MM.1S (cell line): ENCODE measurements around the gene ANKRD10.

ENCODE experiments used
- DNase-seq: peaks from one replicate; pipeline ENCODE4 v3.0.0-alpha.2; 2015
- H2AFZ ChIP-seq: fragments of 300-600 bp; sonication (generic); 2 replicates; pipeline ENCODE4 v1.6.0; 2016; ENCODE audit warnings: antibody characterized with exemption, low read length
- H3F3A ChIP-seq: fragments of 300-600 bp; sonication (generic); 2 replicates; pipeline ENCODE4 v1.6.1; 2016; ENCODE audit warnings: mild to moderate bottlenecking, antibody characterized with exemption, low read length, moderate library complexity, mixed read lengths; ENCODE audit not compliant: insufficient read depth
- H3K27ac ChIP-seq: fragments of 300-600 bp; sonication (generic); 2 replicates; pipeline ENCODE4 v1.5.1; 2016; ENCODE audit warnings: mild to moderate bottlenecking, low read length
- H3K27me3 ChIP-seq: fragments of 300-600 bp; sonication (generic); replicated peaks from 2 replicates; pipeline ENCODE4 v1.6.0; 2016; ENCODE audit warnings: low read length; ENCODE audit not compliant: insufficient read depth
- H3K36me3 ChIP-seq: fragments of 300-600 bp; sonication (generic); replicated peaks from 2 replicates; pipeline ENCODE4 v1.6.1; 2016; ENCODE audit warnings: mild to moderate bottlenecking, low read length, mixed read lengths; ENCODE audit not compliant: insufficient read depth
- H3K4me1 ChIP-seq: fragments of 300-600 bp; sonication (generic); 2 replicates; pipeline ENCODE4 v1.6.1; 2016; ENCODE audit warnings: low read length, mixed read lengths
- H3K4me2 ChIP-seq: fragments of 300-600 bp; sonication (generic); 2 replicates; pipeline ENCODE4 v1.6.0; 2016; ENCODE audit warnings: low read depth, low read length
- H3K4me3 ChIP-seq: fragments of 300-600 bp; sonication (generic); 2 replicates; pipeline ENCODE4 v1.5.1; 2016; ENCODE audit warnings: low read length, mixed read lengths
- H3K79me2 ChIP-seq: fragments of 300-600 bp; sonication (generic); 2 replicates; pipeline ENCODE4 v1.6.1; 2016; ENCODE audit warnings: mixed run types, low read length, mixed read lengths
- H3K9ac ChIP-seq: fragments of 300-600 bp; sonication (generic); 2 replicates; pipeline ENCODE4 v1.6.1; 2016; ENCODE audit warnings: low read length, mixed read lengths
- H3K9me2 ChIP-seq: fragments of 300-600 bp; sonication (generic); replicated peaks from 2 replicates; pipeline ENCODE4 v1.6.1; 2016; ENCODE audit warnings: mild to moderate bottlenecking, low read length, mixed read lengths; ENCODE audit not compliant: insufficient read depth
- H3K9me3 ChIP-seq: fragments of 300-600 bp; sonication (generic); replicated peaks from 2 replicates; pipeline ENCODE4 v1.6.1; 2016; ENCODE audit warnings: mild to moderate bottlenecking, low read length, mixed read lengths; ENCODE audit not compliant: insufficient read depth
- H4K20me1 ChIP-seq: fragments of 300-600 bp; sonication (generic); 2 replicates; pipeline ENCODE4 v1.6.1; 2016; ENCODE audit warnings: mild to moderate bottlenecking, low read length, moderate library complexity, mixed read lengths; ENCODE audit not compliant: insufficient read depth
- EZH2 ChIP-seq: fragments of 300-600 bp; sonication (generic); optimal IDR thresholded peaks from 2 replicates; pipeline ENCODE3; 2017; ENCODE audit warnings: low read depth, mild to moderate bottlenecking, antibody characterized with exemption, low read length, mixed read lengths
- EZH2phosphoT487 ChIP-seq: fragments of 300-600 bp; sonication (generic); IDR thresholded peaks from 2 replicates; pipeline ENCODE4 v1.6.1; 2018; ENCODE audit warnings: antibody characterized with exemption, low read length
- TF ChIP-seq, protein P1 (sequence below): fragments of 300-600 bp; sonication (generic); IDR thresholded peaks from 2 replicates; pipeline ENCODE4 v1.5.1; 2016; ENCODE audit warnings: antibody characterized with exemption, low read length, mixed read lengths

The ANKRD10 gene

DNA sequence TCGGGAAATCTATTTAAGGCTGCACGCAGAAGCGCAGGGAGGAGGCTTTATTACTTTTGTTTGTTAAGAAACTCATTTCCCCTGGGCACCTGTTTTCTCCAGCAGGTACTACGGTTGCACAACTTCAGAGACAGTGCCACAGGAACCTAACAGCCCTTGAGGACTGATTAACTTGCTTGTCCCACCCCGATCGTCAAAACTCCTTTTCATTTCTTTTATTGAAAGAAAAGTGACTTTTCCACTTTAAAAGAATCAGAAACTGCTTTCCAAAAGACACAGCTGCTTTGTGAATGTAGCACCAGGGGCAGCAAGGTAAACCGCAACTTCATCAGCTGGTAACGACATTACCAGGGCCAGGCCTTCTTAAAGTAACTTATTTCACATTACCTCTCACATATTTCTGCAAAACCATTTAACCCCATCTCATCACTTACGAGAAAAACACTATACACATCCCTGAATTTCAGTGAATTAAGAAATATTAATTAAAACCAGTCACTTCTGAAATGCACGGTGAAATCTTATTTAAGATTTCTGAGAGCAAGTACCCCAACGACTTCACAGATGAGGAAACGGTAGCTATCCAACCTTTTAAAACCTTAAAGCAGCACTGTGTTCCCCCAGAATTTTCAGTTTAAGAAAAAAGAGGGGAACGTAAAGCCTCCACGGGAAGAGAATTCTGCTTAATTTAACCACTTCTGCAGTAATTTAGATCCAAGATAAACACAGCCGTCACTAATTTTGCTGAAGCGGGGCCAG, 1.4 kb downstream of the ANKRD10 start:
- H3K36me3 ChIP-seq: peaks cover 17% of the 10 kb centered on the region; the same call in 1 of the 2 replicates
- no peak overlapping the region for H2AFZ ChIP-seq
- no peaks in the 10 kb centered on the region for H3K27me3 ChIP-seq
- H3K9ac ChIP-seq: peak overlapping the region; percentile 98
- no peaks in the 10 kb centered on the region for H3K9me2 ChIP-seq
- H3K9me3 ChIP-seq: no peaks in the 10 kb centered on the region
- peaks cover 43% of the 10 kb centered on the region for H3K4me1 ChIP-seq
- peak overlapping the region; percentile 83 for H3K4me2 ChIP-seq
- H3K79me2 ChIP-seq: peaks cover 61% of the 10 kb centered on the region
- peaks cover 13% of the 10 kb centered on the region for H4K20me1 ChIP-seq
- peak overlapping the region; percentile 97 for H3K27ac ChIP-seq
- peak; percentile 74 for DNase-seq
- peaks cover 33% of the 10 kb centered on the region for H3F3A ChIP-seq
- TF ChIP-seq, protein P1, sequence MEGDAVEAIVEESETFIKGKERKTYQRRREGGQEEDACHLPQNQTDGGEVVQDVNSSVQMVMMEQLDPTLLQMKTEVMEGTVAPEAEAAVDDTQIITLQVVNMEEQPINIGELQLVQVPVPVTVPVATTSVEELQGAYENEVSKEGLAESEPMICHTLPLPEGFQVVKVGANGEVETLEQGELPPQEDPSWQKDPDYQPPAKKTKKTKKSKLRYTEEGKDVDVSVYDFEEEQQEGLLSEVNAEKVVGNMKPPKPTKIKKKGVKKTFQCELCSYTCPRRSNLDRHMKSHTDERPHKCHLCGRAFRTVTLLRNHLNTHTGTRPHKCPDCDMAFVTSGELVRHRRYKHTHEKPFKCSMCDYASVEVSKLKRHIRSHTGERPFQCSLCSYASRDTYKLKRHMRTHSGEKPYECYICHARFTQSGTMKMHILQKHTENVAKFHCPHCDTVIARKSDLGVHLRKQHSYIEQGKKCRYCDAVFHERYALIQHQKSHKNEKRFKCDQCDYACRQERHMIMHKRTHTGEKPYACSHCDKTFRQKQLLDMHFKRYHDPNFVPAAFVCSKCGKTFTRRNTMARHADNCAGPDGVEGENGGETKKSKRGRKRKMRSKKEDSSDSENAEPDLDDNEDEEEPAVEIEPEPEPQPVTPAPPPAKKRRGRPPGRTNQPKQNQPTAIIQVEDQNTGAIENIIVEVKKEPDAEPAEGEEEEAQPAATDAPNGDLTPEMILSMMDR: no peak
- TF ChIP-seq EZH2phosphoT487: no peak
- no peak for TF ChIP-seq EZH2
- peak overlapping the region; percentile 99 for H3K4me3 ChIP-seq

DNA sequence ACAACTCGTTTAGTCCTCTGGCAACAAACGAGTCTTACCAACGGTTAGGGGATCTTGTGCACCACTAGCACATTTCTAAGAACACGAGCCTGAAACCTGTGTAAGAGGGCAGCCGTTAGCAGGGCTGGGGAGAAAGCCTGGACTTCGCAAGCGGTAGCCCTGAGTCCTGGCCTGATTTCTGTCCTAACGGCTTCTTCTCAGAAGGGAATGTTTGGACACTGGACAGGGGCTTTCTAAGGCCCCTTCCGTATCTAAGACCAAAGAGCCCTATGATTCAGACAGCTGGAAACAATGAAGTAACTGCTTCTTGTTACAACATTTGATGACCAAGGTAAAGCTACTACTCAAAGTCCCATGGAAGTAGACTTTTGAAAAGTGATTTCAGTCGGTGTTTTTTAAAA, 2.2 kb downstream of the ANKRD10 start:
- peak overlapping the region; percentile 98 for H3K9ac ChIP-seq
- TF ChIP-seq, protein P1: no peak
- TF ChIP-seq EZH2phosphoT487: no peak
- no peak for TF ChIP-seq EZH2
- H3K4me2 ChIP-seq: peak overlapping the region; percentile 83
- no peaks in the 10 kb centered on the region for H3K9me3 ChIP-seq
- H3K27ac ChIP-seq: peak overlapping the region; percentile 97
- H3K4me1 ChIP-seq: peaks cover 47% of the 10 kb centered on the region
- peak; percentile 53 for DNase-seq
- peaks cover 70% of the 10 kb centered on the region for H3K79me2 ChIP-seq
- H4K20me1 ChIP-seq: peaks cover 21% of the 10 kb centered on the region
- no peak overlapping the region for H2AFZ ChIP-seq
- peaks cover 23% of the 10 kb centered on the region; the same call in 1 of the 2 replicates for H3K36me3 ChIP-seq
- peak overlapping the region; percentile 99 for H3K4me3 ChIP-seq
- H3K9me2 ChIP-seq: no peaks in the 10 kb centered on the region
- H3F3A ChIP-seq: peaks cover 33% of the 10 kb centered on the region
- H3K27me3 ChIP-seq: no peaks in the 10 kb centered on the region

DNA sequence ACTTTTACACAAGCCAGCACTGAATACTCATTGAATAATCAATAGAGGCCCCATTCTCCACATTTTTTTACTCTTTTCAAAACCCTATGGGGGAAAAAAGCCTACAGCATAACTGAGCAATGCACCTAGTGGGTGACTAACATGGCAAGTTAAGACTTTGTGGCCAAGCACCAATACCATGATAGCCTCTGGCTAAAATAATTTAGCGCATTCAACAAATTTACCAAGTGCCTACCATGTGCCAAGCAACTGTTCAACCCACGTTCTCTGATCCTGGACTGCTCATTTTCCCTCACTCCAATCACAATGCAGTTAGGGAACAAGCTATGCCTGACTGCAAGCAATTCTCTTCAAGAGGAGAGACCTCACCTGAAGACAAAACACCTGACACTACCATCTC, 3.0 kb downstream of the ANKRD10 start:
- H3K79me2 ChIP-seq: peaks cover 77% of the 10 kb centered on the region
- peaks cover 28% of the 10 kb centered on the region; the same call in 1 of the 2 replicates for H3K36me3 ChIP-seq
- H3K9ac ChIP-seq: peak overlapping the region; percentile 98; the same call in 1 of the 2 replicates
- TF ChIP-seq EZH2: no peak
- H2AFZ ChIP-seq: no peak overlapping the region
- peaks cover 47% of the 10 kb centered on the region for H3K4me1 ChIP-seq
- peak overlapping the region; percentile 99 for H3K4me3 ChIP-seq
- peaks cover 33% of the 10 kb centered on the region for H3F3A ChIP-seq
- no peaks in the 10 kb centered on the region for H3K9me2 ChIP-seq
- H3K27me3 ChIP-seq: no peaks in the 10 kb centered on the region
- peaks cover 27% of the 10 kb centered on the region for H4K20me1 ChIP-seq
- H3K4me2 ChIP-seq: peak overlapping the region; percentile 83
- no peak for DNase-seq
- no peaks in the 10 kb centered on the region for H3K9me3 ChIP-seq
- peak overlapping the region; percentile 97; the same call in 1 of the 2 replicates for H3K27ac ChIP-seq
